Stimulated activated CD4-positive, alpha-beta T cell treated with anti-CD3 and anti-CD28 coated beads, Interleukin-1b, Interleukin-23, amount 100 ng/mL, for 1 hour (primary cell): Measurements from ENCODE around the gene POLR2L.

ENCODE experiments used
- DNase-seq, 2 donors: peaks; one replicate each; pipeline ENCODE4 v3.0.0-alpha.2; 2020; ENCODE audit warnings: low read depth in 2 of 2

POLR2L gene

GRCh38 chr11:868802-869201 lies 26.5 kb upstream of the POLR2L start:
- DNase-seq, result no peak

GRCh38 chr11:868394-868793 lies 26.1 kb upstream of the POLR2L start:
- DNase-seq, result no peak

DNA sequence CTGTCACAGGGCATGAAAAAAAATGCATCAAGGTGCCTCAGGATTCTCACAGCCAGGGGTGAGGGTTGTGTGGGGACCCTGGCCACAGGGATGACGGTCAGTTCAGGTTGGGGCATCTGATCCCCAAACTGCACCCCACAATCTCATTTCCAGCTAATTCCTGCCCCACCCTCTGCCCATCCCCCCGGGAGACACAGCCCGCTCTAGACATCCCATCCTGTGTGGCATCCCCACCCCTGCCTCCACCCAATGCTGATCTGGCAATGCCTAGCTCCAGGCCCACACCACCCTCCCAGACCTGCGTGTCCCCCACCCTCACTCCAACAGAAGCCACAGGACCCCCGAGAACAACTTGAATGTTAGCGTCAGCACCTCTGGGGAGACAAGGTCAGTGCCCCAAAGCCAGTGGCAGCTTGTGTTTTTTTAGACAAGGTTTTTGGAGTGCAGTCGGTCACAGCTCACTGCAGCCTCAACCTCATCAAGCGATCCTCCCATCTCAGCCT lies 25.6 kb upstream of the POLR2L start:
- DNase-seq, result no peak

GRCh38 chr11:866481-866880 lies 24.2 kb upstream of the POLR2L start:
- DNase-seq, result no peak

GRCh38 chr11:865462-866430 lies 23.4 kb upstream of the POLR2L start:
- DNase-seq, result no peak

- no peak for DNase-seq
These were observed 22.6 kb upstream of the POLR2L start for GRCh38 chr11:864898-865297.

GRCh38 chr11:863910-864827 lies 21.8 kb upstream of the POLR2L start:
- DNase-seq, result no peak

GRCh38 chr11:863023-863909 lies 20.9 kb upstream of the POLR2L start:
- DNase-seq, result no peak

DNA sequence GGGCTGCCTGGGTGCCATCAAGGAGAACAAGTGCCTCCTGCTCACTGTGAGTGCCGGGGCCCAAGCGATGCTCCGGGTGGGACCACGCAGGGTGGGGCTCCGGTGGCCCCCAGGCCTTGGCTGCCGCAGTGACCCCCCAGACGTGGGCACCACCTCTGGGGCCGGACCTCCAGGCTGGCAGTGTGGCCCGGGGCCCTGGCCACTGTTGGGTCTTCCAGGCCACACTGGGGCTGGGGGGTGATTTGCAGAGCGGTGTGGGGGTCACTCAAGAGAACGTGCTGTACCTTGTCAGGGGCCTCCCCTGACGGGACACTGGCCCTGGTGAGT lies 20.3 kb upstream of the POLR2L start:
- DNase-seq, result no peak

GRCh38 chr11:862081-862661 lies 19.8 kb upstream of the POLR2L start:
- DNase-seq, result no peak

- no peak for DNase-seq
These were observed 18.8 kb upstream of the POLR2L start for GRCh38 chr11:861105-861479.

GRCh38 chr11:860234-861104 lies 18.1 kb upstream of the POLR2L start:
- no peak for DNase-seq

- no peak for DNase-seq
These were observed 17.2 kb upstream of the POLR2L start for GRCh38 chr11:859394-860131.

- no peak for DNase-seq
These were observed 16.5 kb upstream of the POLR2L start for GRCh38 chr11:858762-859339.

DNA sequence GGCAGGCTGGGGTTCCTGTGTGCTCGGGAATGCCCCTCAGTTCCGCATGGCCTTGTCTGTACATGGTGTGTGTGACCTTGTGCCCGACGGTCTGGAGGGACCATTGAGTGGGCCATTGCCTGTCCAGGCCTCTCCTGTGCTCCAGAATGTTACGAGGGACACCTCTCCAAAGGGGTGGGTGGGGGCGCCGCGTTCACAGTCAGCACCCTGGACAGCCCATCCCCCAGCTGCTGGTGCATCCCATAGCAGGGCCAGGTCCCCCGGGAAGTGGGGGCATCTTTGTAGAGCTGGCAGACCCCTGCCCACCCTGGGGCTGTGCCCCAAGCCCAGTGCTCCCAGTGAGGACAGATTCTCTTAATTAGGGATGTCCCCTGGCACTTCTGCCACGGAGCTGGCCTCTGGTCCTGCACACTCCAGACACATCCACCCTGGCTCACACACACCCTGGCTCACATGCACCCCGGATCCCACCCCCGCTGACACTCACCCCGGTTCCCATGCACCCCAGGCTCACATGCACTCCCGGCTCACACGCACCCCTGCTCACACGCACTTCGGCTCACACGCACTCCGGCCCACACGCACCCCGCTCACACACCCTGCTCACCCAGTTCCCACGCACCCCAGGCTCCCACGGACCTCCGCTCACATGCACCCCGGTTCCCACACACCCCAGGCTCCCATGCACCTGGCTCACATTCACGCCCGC lies 15.9 kb upstream of the POLR2L start:
- DNase-seq, result no peak

DNA sequence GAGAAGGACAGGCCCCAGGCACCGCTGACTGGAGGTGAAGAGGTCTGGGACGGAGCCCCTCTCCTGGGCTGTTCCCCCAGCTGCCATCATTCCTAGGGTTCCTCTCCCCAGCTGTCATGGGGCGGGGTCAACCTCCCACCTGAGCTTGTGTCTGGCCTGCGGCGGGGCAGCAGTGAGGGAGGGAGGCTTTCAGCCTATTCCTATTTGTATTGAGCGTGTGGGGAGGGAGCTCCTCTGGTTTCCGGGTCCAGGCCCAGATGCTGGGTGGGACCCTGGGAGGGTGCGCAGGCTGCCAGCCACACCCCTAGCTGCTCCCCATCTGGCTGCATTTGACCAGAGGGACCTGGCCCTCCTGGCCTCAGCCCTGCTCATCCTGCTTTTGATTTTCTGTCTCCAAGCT lies 14.1 kb upstream of the POLR2L start:
- DNase-seq, result no peak

- no peak for DNase-seq
These were observed 13.5 kb upstream of the POLR2L start for GRCh38 chr11:855796-856195.

DNA sequence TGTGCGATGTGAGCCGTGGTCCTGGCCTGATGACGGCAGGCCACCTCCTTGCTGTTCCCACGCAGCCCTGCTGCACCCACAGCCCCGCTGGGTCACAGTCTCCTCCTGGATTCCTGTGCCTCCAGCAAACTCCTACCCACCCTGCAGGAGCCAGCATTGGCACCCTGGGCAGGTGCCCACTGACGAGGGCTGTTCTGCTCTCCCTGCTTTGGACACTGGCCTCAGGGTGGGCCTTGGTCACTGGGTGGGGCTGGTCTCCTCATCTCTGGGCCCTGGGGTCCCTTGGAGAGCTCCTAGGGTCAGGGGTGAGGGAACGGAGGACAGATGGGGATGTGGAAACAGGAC lies 13.0 kb upstream of the POLR2L start:
- DNase-seq, result no peak
